Muscle of leg (tissue), 11 donors: ENCODE results near the gene ERO1A. TPM values are rescaled to one million over a fixed set of nuclear protein-coding genes. Genes with fewer than 3 reads are reported as not detected.

Experiments
- DNase-seq: peaks from one replicate; pipeline ENCODE4 v3.0.0; 2013
- H3K27ac ChIP-seq: one replicate; pipeline ENCODE4 v1.5.1; 2013; ENCODE audit warnings: mild to moderate bottlenecking, low read length, control low read depth
- H3K27me3 ChIP-seq: one replicate; pipeline ENCODE4 v1.6.1; 2013; ENCODE audit warnings: low read length; ENCODE audit not compliant: control insufficient read depth, insufficient read depth
- H3K36me3 ChIP-seq: one replicate; pipeline ENCODE4 v1.6.1; 2013; ENCODE audit warnings: low read length; ENCODE audit not compliant: control insufficient read depth, insufficient read depth
- H3K4me1 ChIP-seq: one replicate; pipeline ENCODE4 v1.6.1; 2013; ENCODE audit warnings: low read length; ENCODE audit not compliant: control insufficient read depth, insufficient read depth
- H3K4me3 ChIP-seq: one replicate; pipeline ENCODE4 v1.5.1; 2013; ENCODE audit warnings: low read length, control low read depth
- H3K9me3 ChIP-seq: replicated peaks from 2 replicates; pipeline ENCODE4 v1.6.1; 2013; ENCODE audit warnings: low read depth, low read length; ENCODE audit not compliant: control insufficient read depth
- WGBS: methylation state at CpG from one replicate; pipeline ENCODE4 v1.1.5; 2013; ENCODE audit warnings: missing lambda C conversion rate; ENCODE audit not compliant: insufficient coverage; 5-methylcytosine and 5-hydroxymethylcytosine counted together
- polyA plus RNA-seq, 8 donors: library from polyadenylated mRNA; unstranded; fragments of 120-200 nt; gene quantifications; one replicate each; pipeline versions ENCODE4 v1.2.1 to v1.2.3, GENCODE V29; 2013; ENCODE audit warnings: inconsistent platforms in 1 of 8, low replicate concordance in 1 of 8; ENCODE audit not compliant: insufficient read length in 8 of 8, insufficient read depth in 1 of 8
- total RNA-seq: library from RNA; stranded (reverse); fragments of 120-200 nt; gene quantifications from one replicate; pipeline ENCODE4 v1.2.4, GENCODE V29; 2013

ERO1A gene
- total and polyA plus RNA-seq, 9 donors: 9.7 to 20.3 (median 15.7) TPM

GRCh38 chr14:52663850-52664249 lies 31.5 kb downstream of the ERO1A start:
- Histone ChIP-seq H3K4me3 (no peak overlapping the region), H3K27ac (no peak overlapping the region), H3K4me1 (no peaks in the 10 kb centered on the region), H3K27me3 (no peaks in the 10 kb centered on the region), H3K9me3 (no peaks in the 10 kb centered on the region), H3K36me3 (no peaks in the 10 kb centered on the region)
- no peak for DNase-seq
- no CpG with 5 or more reads among the region's 2 CpGs for WGBS

DNA sequence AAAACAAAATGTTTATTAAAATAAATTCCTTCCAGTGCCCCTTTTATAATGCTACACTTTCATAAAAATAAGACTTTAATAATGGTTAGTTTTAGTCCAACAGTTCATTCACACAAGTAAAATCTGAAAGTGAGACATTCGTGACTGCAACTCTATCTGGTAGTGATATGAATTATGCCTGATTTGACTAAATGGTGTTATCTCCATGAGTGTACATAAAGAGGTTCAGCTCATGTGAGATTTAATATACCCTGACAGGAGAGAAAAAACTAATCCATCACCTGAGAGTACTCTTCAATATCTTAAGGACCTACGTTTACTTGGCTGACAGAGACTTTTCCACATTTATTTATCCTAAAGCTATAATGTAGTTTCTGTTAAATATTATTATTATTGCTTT lies 34.0 kb downstream of the ERO1A start:
- Histone ChIP-seq H3K27me3 (no peaks in the 10 kb centered on the region), H3K36me3 (peaks cover 4% of the 10 kb centered on the region), H3K4me1 (no peaks in the 10 kb centered on the region), H3K27ac (no peak overlapping the region), H3K4me3 (no peak overlapping the region), H3K9me3 (no peaks in the 10 kb centered on the region)
- DNase-seq: no peak
- WGBS: no CpG with 5 or more reads among the region's 2 CpGs

GRCh38 chr14:52660832-52661231 lies 34.5 kb downstream of the ERO1A start:
- DNase-seq: no peak
- Histone ChIP-seq H3K9me3 (no peaks in the 10 kb centered on the region), H3K4me1 (no peaks in the 10 kb centered on the region), H3K4me3 (no peak overlapping the region), H3K27ac (no peak overlapping the region), H3K27me3 (no peaks in the 10 kb centered on the region), H3K36me3 (peaks cover 4% of the 10 kb centered on the region)
- WGBS: no CpG with 5 or more reads among the region's 1 CpG

DNA sequence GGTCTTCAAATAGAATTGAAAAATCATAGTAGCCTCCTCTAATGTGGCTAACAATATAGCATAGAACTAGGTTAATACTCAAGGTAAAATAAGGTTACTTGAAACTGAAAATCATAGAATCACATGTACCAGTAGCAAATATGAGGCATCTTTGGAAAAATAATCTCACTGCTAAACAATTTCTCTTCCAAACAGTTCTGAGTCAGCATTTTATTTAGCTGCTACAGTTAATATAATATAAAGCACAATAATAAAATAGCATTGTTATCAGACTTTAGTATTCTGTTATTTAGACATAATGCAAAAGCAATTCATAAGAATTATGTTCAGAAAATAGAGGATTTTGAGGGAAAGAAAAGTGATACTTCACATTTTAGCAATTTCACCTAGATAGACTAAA lies 35.0 kb downstream of the ERO1A start:
- no peak for DNase-seq
- Histone ChIP-seq H3K36me3 (peaks cover 4% of the 10 kb centered on the region), H3K9me3 (no peaks in the 10 kb centered on the region), H3K4me1 (no peaks in the 10 kb centered on the region), H3K27me3 (no peaks in the 10 kb centered on the region), H3K4me3 (no peak overlapping the region), H3K27ac (no peak overlapping the region)

- H3K27ac ChIP-seq: no peak overlapping the region
- H3K36me3 ChIP-seq: peaks cover 7% of the 10 kb centered on the region
- no peaks in the 10 kb centered on the region for H3K27me3 ChIP-seq
- no peak overlapping the region for H3K4me3 ChIP-seq
- H3K4me1 ChIP-seq: no peaks in the 10 kb centered on the region
- H3K9me3 ChIP-seq: no peaks in the 10 kb centered on the region
- DNase-seq: no peak
Observed at GRCh38 chr14:52656905-52657304, 38.5 kb downstream of the ERO1A start.

DNA sequence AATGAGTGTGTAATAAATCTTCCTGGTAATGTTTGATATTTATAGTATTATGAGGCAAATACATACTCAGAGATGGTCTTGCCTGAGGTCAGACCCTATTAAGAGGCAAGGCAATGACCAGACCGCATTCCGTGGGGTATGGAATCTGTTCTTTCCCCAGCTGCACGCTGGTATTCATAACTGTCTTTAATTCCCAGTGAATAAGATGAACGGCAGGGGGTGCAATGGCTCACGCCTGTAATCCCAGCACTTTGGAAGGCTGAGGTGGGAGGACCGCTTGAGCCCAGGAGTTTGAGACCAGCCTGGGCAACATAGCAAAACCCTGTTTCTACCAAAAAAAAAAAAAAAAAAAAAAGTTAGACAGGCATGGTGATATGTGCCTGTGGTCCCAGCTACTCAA lies 44.6 kb downstream of the ERO1A start:
- Histone ChIP-seq H3K9me3 (no peaks in the 10 kb centered on the region), H3K4me3 (no peak overlapping the region), H3K36me3 (peaks cover 6% of the 10 kb centered on the region), H3K27me3 (no peaks in the 10 kb centered on the region), H3K27ac (no peak overlapping the region), H3K4me1 (no peaks in the 10 kb centered on the region)
- WGBS: 93% methylated on average over 3 of the region's 6 CpGs
- peak; percentile 10 for DNase-seq

DNA sequence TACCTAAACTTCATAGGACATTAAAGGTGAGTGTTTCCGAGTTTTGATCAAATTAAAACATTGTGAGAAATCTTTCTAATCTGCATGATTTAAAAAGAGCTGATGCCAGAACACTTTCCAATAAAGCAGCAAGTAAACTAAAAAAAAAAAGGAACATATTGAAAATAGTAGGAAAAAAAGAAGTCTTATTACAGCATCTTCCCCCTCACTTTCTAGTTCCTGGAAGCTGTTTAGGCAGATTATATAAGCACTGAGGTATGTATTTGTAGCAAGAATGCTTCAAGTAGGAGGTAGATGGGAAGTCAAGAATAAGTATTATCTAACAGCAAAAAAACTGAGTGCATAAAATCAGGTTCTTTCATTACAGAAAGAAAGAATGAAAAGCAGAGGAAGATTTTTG lies 45.8 kb downstream of the ERO1A start:
- WGBS: no CpG with 5 or more reads among the region's 1 CpG
- no peaks in the 10 kb centered on the region for H3K9me3 ChIP-seq
- H3K4me3 ChIP-seq: no peak overlapping the region
- DNase-seq: no peak
- peaks cover 9% of the 10 kb centered on the region for H3K36me3 ChIP-seq
- no peaks in the 10 kb centered on the region for H3K27me3 ChIP-seq
- H3K4me1 ChIP-seq: no peaks in the 10 kb centered on the region
- H3K27ac ChIP-seq: no peak overlapping the region

GRCh38 chr14:52641745-52642144 lies 53.6 kb downstream of the ERO1A start:
- peaks cover 2% of the 10 kb centered on the region for H3K9me3 ChIP-seq
- no peak overlapping the region for H3K4me3 ChIP-seq
- no CpG with 5 or more reads among the region's 1 CpG for WGBS
- no peaks in the 10 kb centered on the region for H3K27me3 ChIP-seq
- DNase-seq: no peak
- H3K27ac ChIP-seq: no peak overlapping the region
- peaks cover 6% of the 10 kb centered on the region for H3K36me3 ChIP-seq
- H3K4me1 ChIP-seq: no peaks in the 10 kb centered on the region

GRCh38 chr14:52640137-52640536 lies 55.2 kb downstream of the ERO1A start:
- Histone ChIP-seq H3K9me3 (peaks cover 2% of the 10 kb centered on the region), H3K4me1 (no peaks in the 10 kb centered on the region), H3K4me3 (no peak overlapping the region), H3K27ac (no peak overlapping the region), H3K27me3 (no peaks in the 10 kb centered on the region), H3K36me3 (peaks cover 3% of the 10 kb centered on the region)
- DNase-seq: no peak
- 96% methylated on average over 2 of the region's 4 CpGs for WGBS

DNA sequence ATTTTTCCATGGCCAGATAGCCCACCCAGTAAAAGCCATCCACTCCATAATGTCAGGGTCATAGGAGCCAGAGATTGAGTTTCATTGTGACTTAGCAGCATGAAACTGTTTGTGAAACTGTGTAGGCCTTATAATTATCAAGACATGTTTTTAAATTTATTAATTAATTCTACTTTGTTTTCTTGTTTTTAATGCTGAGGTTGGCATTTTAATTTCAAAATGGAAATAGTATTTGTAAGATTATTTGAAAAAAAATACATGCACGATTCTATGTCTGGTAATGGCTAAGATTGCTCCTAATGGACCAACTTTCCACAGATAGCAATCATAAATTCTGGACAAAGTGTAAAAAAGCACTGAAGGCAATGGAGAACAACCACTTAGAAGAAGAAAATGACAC lies 75.7 kb downstream of the ERO1A start:
- Histone ChIP-seq H3K4me1 (no peaks in the 10 kb centered on the region), H3K4me3 (no peak overlapping the region)
- no CpG with 5 or more reads among the region's 1 CpG for WGBS

DNA sequence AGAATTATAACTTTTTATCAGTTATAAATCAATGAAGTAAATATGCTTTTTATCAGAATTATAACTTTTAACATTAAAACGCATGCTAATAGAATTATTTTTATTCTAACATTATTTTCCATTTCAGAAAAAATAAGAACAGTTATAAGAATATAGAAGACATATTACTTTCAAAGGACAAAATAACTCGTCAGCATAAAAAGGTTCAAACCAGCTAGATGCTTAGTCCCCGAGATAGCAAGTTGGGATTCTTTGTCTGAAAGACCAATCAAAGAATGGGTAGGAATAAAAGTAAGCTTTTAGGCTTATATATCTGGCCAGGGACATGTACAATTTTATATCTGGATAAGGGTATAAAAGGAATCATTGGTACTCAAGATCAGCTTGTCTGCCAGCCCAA lies 76.8 kb downstream of the ERO1A start:
- Histone ChIP-seq H3K36me3 (no peaks in the 10 kb centered on the region), H3K27ac (no peak overlapping the region), H3K4me3 (no peak overlapping the region), H3K9me3 (no peaks in the 10 kb centered on the region), H3K27me3 (no peaks in the 10 kb centered on the region), H3K4me1 (no peaks in the 10 kb centered on the region)
- no peak for DNase-seq
- no CpG with 5 or more reads among the region's 3 CpGs for WGBS

More for the DNA sequence above, 75.7 kb downstream of the ERO1A start:
- no peak for DNase-seq
- Histone ChIP-seq H3K36me3 (no peaks in the 10 kb centered on the region), H3K9me3 (no peaks in the 10 kb centered on the region), H3K27ac (no peak overlapping the region), H3K27me3 (no peaks in the 10 kb centered on the region)
